Ecto neural progenitor cell (in vitro differentiated cells): ENCODE results near the gene UBE2D4.
"Not testable (repeated sequence)": the region's sequence is repeated elsewhere in the genome, so short reads cannot be mapped to it uniquely, and the experiment has no call there.

ENCODE experiments used
- DNase-seq: peaks from one replicate; pipeline ENCODE4 v3.0.0-alpha.2; 2018; ENCODE audit warnings: low spot score

The UBE2D4 gene

GRCh38 chr7:43914795-43915194 lies 11.4 kb upstream of the UBE2D4 start:
- no peak for DNase-seq

GRCh38 chr7:43915907-43916306 lies 10.3 kb upstream of the UBE2D4 start:
- DNase-seq: no peak

GRCh38 chr7:43921423-43921822 lies 4.8 kb upstream of the UBE2D4 start:
- DNase-seq: no peak

- DNase-seq: no peak
These were observed 3.5 kb upstream of the UBE2D4 start for GRCh38 chr7:43922726-43923125.

GRCh38 chr7:43926798-43927123 lies 525 bp downstream of the UBE2D4 start:
- no peak for DNase-seq

- DNase-seq: no peak
These were observed 1.6 kb downstream of the UBE2D4 start for GRCh38 chr7:43927810-43928209.

GRCh38 chr7:43929529-43930457 lies 3.6 kb downstream of the UBE2D4 start:
- DNase-seq: no peak

GRCh38 chr7:43931346-43931745 lies 5.1 kb downstream of the UBE2D4 start:
- DNase-seq: no peak

- DNase-seq: no peak
These were observed 7.8 kb downstream of the UBE2D4 start for GRCh38 chr7:43933902-43934560.

GRCh38 chr7:43937444-43937843 lies 11.2 kb downstream of the UBE2D4 start:
- no peak for DNase-seq

- no peak for DNase-seq
These were observed 12.8 kb downstream of the UBE2D4 start for GRCh38 chr7:43938892-43939482.

GRCh38 chr7:43942250-43942649 lies 16.0 kb downstream of the UBE2D4 start:
- DNase-seq: no peak

GRCh38 chr7:43942997-43943396 lies 16.8 kb downstream of the UBE2D4 start:
- DNase-seq: no peak

- no peak for DNase-seq
These were observed 17.4 kb downstream of the UBE2D4 start for GRCh38 chr7:43943417-43944187.

GRCh38 chr7:43944286-43944685 lies 18.1 kb downstream of the UBE2D4 start:
- DNase-seq: no peak

GRCh38 chr7:43952028-43952427 lies 25.8 kb downstream of the UBE2D4 start:
- DNase-seq: no peak

- no peak for DNase-seq
These were observed 26.8 kb downstream of the UBE2D4 start for GRCh38 chr7:43953071-43953470.

GRCh38 chr7:43954524-43955228 lies 28.4 kb downstream of the UBE2D4 start:
- DNase-seq: no peak

GRCh38 chr7:43956027-43956426 lies 29.8 kb downstream of the UBE2D4 start:
- no peak for DNase-seq

GRCh38 chr7:43960933-43961332 lies 34.7 kb downstream of the UBE2D4 start:
- DNase-seq: no peak

GRCh38 chr7:43966392-43966791 lies 40.2 kb downstream of the UBE2D4 start:
- DNase-seq: not testable (repeated sequence)
